ENCODE data around the gene SMAGP. TPM values are rescaled to one million over a fixed set of nuclear protein-coding genes. Genes with fewer than 3 reads are reported as not detected.

The SMAGP gene
- total RNA-seq, 1 experiment from 2014 or later: 12.4 TPM

DNA sequence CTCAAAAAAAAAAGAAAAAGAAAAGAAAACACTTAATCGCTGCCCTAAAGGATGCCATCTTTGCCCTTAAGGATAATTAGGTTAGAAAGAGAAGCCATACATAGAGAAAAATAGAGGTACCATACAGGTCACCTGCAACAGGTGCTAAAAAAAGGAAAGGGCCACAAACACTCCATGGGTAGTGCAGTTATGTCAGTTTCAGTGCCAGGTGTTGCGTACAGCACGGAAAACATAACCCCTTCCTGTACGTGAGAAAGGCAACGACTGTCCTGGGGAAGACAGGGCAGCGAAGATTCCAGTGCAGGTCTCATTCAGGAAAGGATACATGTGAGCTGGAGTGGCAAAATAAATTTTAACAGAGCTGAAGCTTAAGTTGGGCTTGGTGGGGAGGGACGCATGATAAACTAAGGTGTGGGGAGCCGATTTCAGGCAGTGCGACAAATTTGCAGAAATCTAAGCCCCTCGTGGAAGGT, 32.1 kb downstream of the SMAGP start:
- H2BK15ac ChIP-seq (ENCODE audit: low read depth, low read length): no peak overlapping the region
- no CpG with 5 or more reads among the region's 10 CpGs for whole genome bisulfite sequencing (ENCODE audit: extremely low coverage, insufficient read length, low lambda C conversion rate)

More for the DNA sequence above, 32.1 kb downstream of the SMAGP start:
- no peak overlapping the region for H2BK5ac ChIP-seq (ENCODE audit: insufficient read length, low read length)
- H3K14ac ChIP-seq (ENCODE audit: insufficient read depth, low read length): peak overlapping the region; percentile 9
- H3K4me1 ChIP-seq (ENCODE audit: insufficient read depth, low read length): peaks cover 2% of the 10 kb centered on the region; the same call in 1 of the 2 replicates
- H3K18ac ChIP-seq (ENCODE audit: insufficient read length, low read depth, low read length): no peak overlapping the region
- H3K9ac ChIP-seq (ENCODE audit: extremely low read depth, insufficient read length, low read length): peak overlapping the region; percentile 79
- H2AFZ ChIP-seq (ENCODE audit: low read length): peak overlapping the region; percentile 6
- H3K79me1 ChIP-seq (ENCODE audit: insufficient read depth, low read depth, low read length, poor library complexity, severe bottlenecking): no peaks in the 10 kb centered on the region
- peak overlapping the region; percentile 78 for H3K4me2 ChIP-seq (ENCODE audit: insufficient read depth, insufficient read length, low read length)
- H3K4ac ChIP-seq (ENCODE audit: low read depth, low read length): no peak overlapping the region
- no peak overlapping the region for H2BK120ac ChIP-seq (ENCODE audit: low read depth, low read length, poor library complexity, severe bottlenecking)
- peaks cover 26 to 34% (median 26%) of the 10 kb centered on the region in 3 experiments for H3K36me3 Mint-ChIP-seq (ENCODE audit: insufficient read depth in 1 of 3, low read depth in 3 of 3)
- H2AK5ac ChIP-seq (ENCODE audit: insufficient read length, low read length): no peak overlapping the region
- H3K4me3 Mint-ChIP-seq: peak overlapping the region; percentile 94 to 98
- H2BK12ac ChIP-seq (ENCODE audit: insufficient read length, low read depth, low read length): no peak overlapping the region
- no peaks in the 10 kb centered on the region for H3K9me3 ChIP-seq (ENCODE audit: control insufficient read depth, low read depth, low read length)
- no peak overlapping the region for H4K5ac ChIP-seq (ENCODE audit: insufficient read length, low read depth, low read length)
- H4K8ac ChIP-seq (replicated peaks; ENCODE audit: insufficient read length, low read depth, low read length): no peak overlapping the region
- H3T11ph ChIP-seq (ENCODE audit: low read length): no peak overlapping the region
- no peak overlapping the region for H4K91ac ChIP-seq (ENCODE audit: insufficient read length, low read depth, low read length)
- no peaks in the 10 kb centered on the region for H3K27me3 Mint-ChIP-seq (ENCODE audit: low read depth)
- peak overlapping the region; percentile 99 to 100 (median 100) for H3K27ac Mint-ChIP-seq
- H3K27me3 ChIP-seq (ENCODE audit: insufficient read depth, low read length): no peaks in the 10 kb centered on the region
- H3K23ac ChIP-seq (ENCODE audit: insufficient read length, low read depth, low read length): no peak overlapping the region
- no peaks in the 10 kb centered on the region for H3K9me3 Mint-ChIP-seq
- H3K27ac ChIP-seq (ENCODE audit: insufficient read length, low read depth, low read length): peak overlapping the region; percentile 55
- H3K4me1 Mint-ChIP-seq: peaks cover 11 to 14% of the 10 kb centered on the region in 2 experiments
- no peak for DNase-seq
- H3K79me2 ChIP-seq (ENCODE audit: insufficient read depth, low read length): peaks cover 2% of the 10 kb centered on the region; the same call in 1 of the 2 replicates
- no peaks in the 10 kb centered on the region for H4K20me1 ChIP-seq (ENCODE audit: control insufficient read depth, insufficient read depth, insufficient read length)
- no peak overlapping the region for H2BK20ac ChIP-seq (ENCODE audit: low read depth, low read length, poor library complexity, severe bottlenecking)
- H3K23me2 ChIP-seq (ENCODE audit: insufficient read length, low read depth, low read length, poor library complexity, severe bottlenecking): peaks cover 4% of the 10 kb centered on the region
- no peak overlapping the region for H3K56ac ChIP-seq (ENCODE audit: insufficient read length, low read depth, low read length)
- TF ChIP-seq, protein P1, sequence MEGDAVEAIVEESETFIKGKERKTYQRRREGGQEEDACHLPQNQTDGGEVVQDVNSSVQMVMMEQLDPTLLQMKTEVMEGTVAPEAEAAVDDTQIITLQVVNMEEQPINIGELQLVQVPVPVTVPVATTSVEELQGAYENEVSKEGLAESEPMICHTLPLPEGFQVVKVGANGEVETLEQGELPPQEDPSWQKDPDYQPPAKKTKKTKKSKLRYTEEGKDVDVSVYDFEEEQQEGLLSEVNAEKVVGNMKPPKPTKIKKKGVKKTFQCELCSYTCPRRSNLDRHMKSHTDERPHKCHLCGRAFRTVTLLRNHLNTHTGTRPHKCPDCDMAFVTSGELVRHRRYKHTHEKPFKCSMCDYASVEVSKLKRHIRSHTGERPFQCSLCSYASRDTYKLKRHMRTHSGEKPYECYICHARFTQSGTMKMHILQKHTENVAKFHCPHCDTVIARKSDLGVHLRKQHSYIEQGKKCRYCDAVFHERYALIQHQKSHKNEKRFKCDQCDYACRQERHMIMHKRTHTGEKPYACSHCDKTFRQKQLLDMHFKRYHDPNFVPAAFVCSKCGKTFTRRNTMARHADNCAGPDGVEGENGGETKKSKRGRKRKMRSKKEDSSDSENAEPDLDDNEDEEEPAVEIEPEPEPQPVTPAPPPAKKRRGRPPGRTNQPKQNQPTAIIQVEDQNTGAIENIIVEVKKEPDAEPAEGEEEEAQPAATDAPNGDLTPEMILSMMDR (conservative IDR thresholded peaks at IDR 0.05): no peak

Measured in H9 (cell line).